Neural progenitor cell (in vitro differentiated cells): Measurements from ENCODE around the gene TUBB.

Experiments used
- CTCF ChIP-seq: fragments of 200-600 bp; sonication (generic); IDR thresholded peaks from 2 replicates; pipeline ENCODE4 v1.5.1; 2017; ENCODE audit warnings: antibody characterized with exemption, mild to moderate bottlenecking
- EZH2 ChIP-seq: fragments of 200-600 bp; sonication (generic); IDR thresholded peaks from 2 replicates; pipeline ENCODE4 v1.6.1; 2017; ENCODE audit warnings: antibody characterized with exemption, mild to moderate bottlenecking, moderate library complexity
- EZH2phosphoT487 ChIP-seq: fragments of 200-600 bp; sonication (generic); IDR thresholded peaks from 2 replicates; pipeline ENCODE4 v1.6.1; 2017; ENCODE audit warnings: antibody characterized with exemption

GRCh38 chr6:30703011-30703410, 17.1 kb upstream of the TUBB start:
- TF ChIP-seq CTCF (no peak), EZH2phosphoT487 (no peak), EZH2 (no peak)
